GM08714 (cell line): ENCODE data around the gene PPP4R3A.
A peak's percentile ranks its signal among the peaks of the same experiment; 100 is the strongest.
"Not testable (repeated sequence)": the region's sequence is repeated elsewhere in the genome, so short reads cannot be mapped to it uniquely, and the experiment has no call there.

Source experiments
- H3K4me3 ChIP-seq: fragments of 200-500 bp; sonication (Bioruptor generic); 2 replicates; pipeline ENCODE4 v1.5.1; 2014; ENCODE audit warnings: mild to moderate bottlenecking, low read length, inconsistent platforms
- ZNF274 ChIP-seq: IDR thresholded peaks from 2 replicates; pipeline ENCODE4 v1.6.1; 2012; ENCODE audit warnings: mild to moderate bottlenecking, low read depth, low read length

The PPP4R3A gene

DNA sequence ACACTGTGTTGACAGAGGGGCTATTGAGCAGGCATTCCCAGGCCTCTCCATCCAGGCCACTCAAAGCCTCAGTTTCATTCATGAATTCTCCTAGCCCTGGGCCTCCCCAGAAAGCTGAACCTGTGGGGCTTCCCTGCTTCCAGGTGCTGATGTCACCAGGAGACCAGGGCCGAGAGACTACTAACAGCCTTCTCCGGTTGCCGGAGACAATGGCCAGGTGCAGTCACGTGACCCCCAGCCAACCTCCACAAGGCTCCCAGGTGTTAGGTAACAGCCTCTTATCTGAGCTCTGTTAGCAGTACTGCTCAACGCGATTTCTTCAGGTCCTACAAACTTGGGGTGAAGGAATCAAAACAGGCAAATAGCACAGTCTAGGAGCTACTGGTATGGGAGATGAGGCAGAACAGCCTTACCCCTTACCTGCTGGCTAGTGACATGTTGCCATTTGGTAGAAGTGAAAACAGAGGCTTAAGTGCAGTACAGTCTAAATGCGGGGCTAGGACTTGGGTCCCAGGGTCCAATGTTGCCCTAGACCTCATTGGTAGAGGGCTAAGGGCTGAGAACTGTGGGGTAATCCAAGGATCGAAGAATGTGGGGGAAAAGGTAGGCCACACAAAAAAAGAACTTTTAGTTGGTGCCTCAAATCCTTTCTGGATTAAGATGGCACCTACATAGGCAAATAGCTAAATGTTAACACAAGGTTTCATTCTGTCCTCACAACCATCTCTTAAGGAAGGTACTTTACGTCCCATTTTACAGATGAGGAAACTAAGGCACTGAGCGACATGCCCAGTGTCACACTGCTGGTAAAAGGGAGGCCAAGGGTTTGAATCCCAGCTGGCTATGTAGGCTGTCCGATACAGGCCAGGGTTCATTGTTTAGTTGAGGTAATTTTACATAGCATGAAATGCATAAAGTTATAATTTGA is 96.3 kb downstream of the PPP4R3A start:
- H3K4me3 ChIP-seq = peak overlapping the region; percentile 93; the same call in 1 of the 2 replicates
- no peak for TF ChIP-seq ZNF274

DNA sequence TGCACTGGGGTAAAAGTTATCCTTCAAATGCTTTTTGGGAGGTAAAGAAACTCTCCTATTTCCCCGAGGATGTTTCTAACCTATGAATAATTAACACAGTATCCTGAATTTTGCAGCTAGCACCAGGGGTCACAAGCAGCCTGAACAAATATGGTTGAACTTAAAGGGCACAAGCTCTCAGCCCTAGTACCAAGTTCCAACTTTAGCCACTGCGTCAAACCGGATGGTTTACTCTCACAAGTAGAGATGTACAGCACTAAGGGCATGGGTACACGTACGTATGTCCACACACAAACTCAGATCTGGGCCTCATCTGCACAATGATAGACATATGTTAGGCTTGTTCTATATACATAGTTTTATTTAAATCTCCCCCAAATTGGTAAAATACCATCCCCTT is 97.2 kb downstream of the PPP4R3A start:
- H3K4me3 ChIP-seq = no peak overlapping the region
- TF ChIP-seq ZNF274 = no peak

DNA sequence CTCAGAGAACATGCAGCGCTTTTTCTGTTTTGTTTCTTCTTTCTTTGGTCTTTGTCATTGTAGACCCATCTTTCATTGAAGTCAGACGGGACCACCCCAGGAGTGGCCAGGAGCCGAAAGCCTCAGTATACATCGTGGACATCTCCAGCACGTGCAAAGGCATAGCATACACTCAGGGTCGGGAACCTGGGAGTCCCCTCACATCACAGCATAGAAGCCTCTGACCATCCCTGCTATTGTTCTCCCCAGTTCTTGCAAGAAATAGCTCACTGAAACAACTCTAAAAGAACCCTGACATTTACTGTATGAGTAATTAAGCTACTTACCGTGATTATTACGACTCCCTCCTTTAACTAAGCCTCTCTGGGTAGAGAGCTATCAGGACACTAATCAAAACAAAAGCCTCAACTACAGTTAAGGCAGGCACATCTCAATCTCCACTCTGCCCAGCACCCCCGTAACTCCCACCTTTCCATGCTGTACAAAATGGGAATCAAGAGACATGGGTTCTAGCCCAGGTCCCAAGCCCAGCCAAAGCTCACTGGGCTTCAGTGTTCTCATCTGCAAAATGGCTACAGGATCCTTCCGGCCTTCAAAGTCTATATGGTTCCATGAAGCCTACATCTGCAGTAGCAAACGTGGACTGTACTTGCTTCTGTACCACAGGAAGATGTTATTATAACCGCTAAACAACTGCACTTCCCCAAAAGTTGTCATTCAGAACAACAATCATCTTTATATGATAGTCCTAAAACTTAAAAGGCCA is 99.2 kb downstream of the PPP4R3A start:
- TF ChIP-seq ZNF274 = no peak
- peak overlapping the region; percentile 48; the same call in 1 of the 2 replicates for H3K4me3 ChIP-seq

DNA sequence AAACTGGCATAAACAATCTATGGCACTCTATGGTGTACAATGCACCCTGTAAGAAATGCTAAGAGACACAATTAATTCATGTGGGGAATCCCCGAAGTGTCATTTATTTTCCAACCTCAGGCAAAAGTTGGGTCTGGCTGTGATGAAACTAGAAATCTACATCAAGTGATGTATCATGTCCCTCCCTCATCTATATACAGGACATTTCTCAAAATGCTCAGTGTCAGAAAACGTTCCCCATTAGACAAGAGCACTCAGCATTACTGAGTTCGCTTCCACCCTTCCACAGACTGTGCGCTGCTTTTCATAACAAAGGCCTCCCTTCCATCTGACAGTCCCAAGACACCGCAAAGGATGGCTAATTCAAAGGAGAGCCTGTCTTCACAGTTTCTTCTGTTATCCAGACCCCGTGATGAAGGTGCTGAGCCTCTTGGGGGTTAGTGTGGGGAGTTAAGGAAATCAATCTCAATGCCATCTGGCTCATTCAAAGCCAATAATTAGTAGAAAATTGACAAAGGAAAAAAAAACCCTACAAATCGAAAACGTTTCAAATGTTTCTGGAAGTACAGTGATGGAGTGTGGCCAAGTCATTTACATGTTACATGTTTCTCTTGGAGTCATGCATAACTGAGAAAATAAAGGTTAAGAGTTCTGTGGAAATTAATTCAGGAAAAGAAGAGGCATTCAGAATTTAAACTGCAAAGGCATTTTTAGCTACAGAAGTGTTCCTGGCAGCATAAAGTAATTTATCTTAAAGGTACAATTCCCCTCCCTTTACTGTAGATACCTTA is 100.0 kb downstream of the PPP4R3A start:
- TF ChIP-seq ZNF274 = no peak
- H3K4me3 ChIP-seq = no peak overlapping the region; the same call in 1 of the 2 replicates

DNA sequence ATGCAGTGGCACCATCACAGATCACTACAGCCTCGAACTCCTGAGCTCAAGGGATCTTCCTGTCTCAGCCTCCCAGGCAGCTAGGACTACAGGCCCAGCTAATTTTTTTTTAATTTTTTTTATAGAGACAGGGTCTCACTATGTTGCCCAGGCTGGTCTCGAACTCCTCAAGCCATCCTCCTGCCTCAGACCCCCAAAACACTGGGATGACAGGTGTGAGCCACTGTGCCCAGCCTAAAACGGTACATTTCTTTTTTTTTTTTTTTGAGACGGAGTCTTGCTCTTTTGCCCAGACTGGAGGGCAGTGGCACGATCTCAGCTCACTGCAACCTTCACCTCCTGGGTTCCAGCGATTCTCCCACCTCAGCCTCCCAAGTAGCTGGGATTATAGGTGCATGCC is 100.9 kb downstream of the PPP4R3A start:
- H3K4me3 ChIP-seq = not testable (repeated sequence)
